Vagina (tissue), 2 donors: ENCODE data around the gene GCM1. TPM values are rescaled to one million over a fixed set of nuclear protein-coding genes. Genes with fewer than 3 reads are reported as not detected.

Experiments used
- DNase-seq, 2 donors: peaks; one replicate each; pipeline ENCODE4 v3.0.0-alpha.2; 2017; ENCODE audit errors: extremely low spot score in 2 of 2
- H3K27ac ChIP-seq: fragments of 200-600 bp; sonication (generic); one replicate; pipeline ENCODE4 v1.5.1; 2019
- H3K27me3 ChIP-seq: fragments of 200-600 bp; sonication (generic); one replicate; pipeline ENCODE4 v1.5.1; 2019
- H3K36me3 ChIP-seq, 2 donors: fragments of 200-600 bp; sonication (generic); one replicate each; pipeline ENCODE4 v1.5.1; 2017 to 2019
- H3K4me1 ChIP-seq: fragments of 200-600 bp; sonication (generic); one replicate; pipeline ENCODE4 v1.5.1; 2019
- H3K4me3 ChIP-seq, 2 donors: fragments of 200-600 bp; sonication (generic); 1 replicate in 1 of 2; 2 replicates in 1 of 2; pipeline ENCODE4 v1.5.1; 2016 to 2019
- H3K9me3 ChIP-seq: fragments of 200-600 bp; sonication (generic); one replicate; pipeline ENCODE4 v1.5.1; 2019
- CTCF ChIP-seq, 3 experiments: fragments of 450-650 bp in 2 of 3; fragments of 200-600 bp in 1 of 3; sonication (generic) in 1 of 3; IDR thresholded peaks; one replicate each; pipeline ENCODE4 v1.5.1; 2017 to 2019; ENCODE audit warnings: antibody characterized with exemption in 3 of 3, mild to moderate bottlenecking in 2 of 3, moderate library complexity in 2 of 3
- POLR2A ChIP-seq, 2 donors: fragments of 450-650 bp; IDR thresholded peaks; one replicate each; pipeline ENCODE4 v1.6.1; 2017; ENCODE audit warnings: antibody characterized with exemption in 2 of 2, mild to moderate bottlenecking in 2 of 2, moderate library complexity in 2 of 2
- POLR2AphosphoS5 ChIP-seq, 2 donors: sonication (generic); formaldehyde crosslinking; IDR thresholded peaks; one replicate each; pipeline ENCODE4 v1.9.0; 2017; ENCODE audit warnings: antibody characterized with exemption in 2 of 2, mild to moderate bottlenecking in 2 of 2, low read depth in 1 of 2; ENCODE audit not compliant: insufficient read depth in 1 of 2
- intact Hi-C: fragments of 100-400 bp; cut with DNase I; formaldehyde crosslinking; loops from one replicate; pipeline ENCODE4 v1.15.1; 2023
- total RNA-seq: library from RNA; depleted of rRNA; stranded (reverse); fragments of >200 nt; gene quantifications from one replicate; pipeline ENCODE4 v1.2.3, GENCODE V29; 2016

GCM1 gene
- total RNA-seq, 1 donor from 2014 or later = not detected

- H3K4me1 ChIP-seq = no peaks in the 10 kb centered on the region
- no peak overlapping the region for H3K4me3 ChIP-seq
- H3K36me3 ChIP-seq = no peaks in the 10 kb centered on the region
- intact Hi-C loops = no loop called here
- no peak overlapping the region for H3K27ac ChIP-seq
- DNase-seq = no peak
- TF ChIP-seq CTCF (IDR thresholded peaks at IDR 0.05) = no peak
- no peak for TF ChIP-seq POLR2AphosphoS5 (IDR thresholded peaks at IDR 0.05; ENCODE audit: insufficient read depth in 1 of 2, low read depth in 1 of 2)
- no peak for TF ChIP-seq POLR2A (IDR thresholded peaks at IDR 0.05)
- no peaks in the 10 kb centered on the region for H3K27me3 ChIP-seq
- no peaks in the 10 kb centered on the region for H3K9me3 ChIP-seq
Measured at GRCh38 chr6:53152576-53152975, 3.9 kb upstream of the GCM1 start.

- intact Hi-C loops = no loop called here
- TF ChIP-seq POLR2A (IDR thresholded peaks at IDR 0.05) = no peak
- TF ChIP-seq POLR2AphosphoS5 (IDR thresholded peaks at IDR 0.05; ENCODE audit: insufficient read depth in 1 of 2, low read depth in 1 of 2) = no peak
- no peak for TF ChIP-seq CTCF (IDR thresholded peaks at IDR 0.05)
Measured at GRCh38 chr6:53151676-53152075, 3.0 kb upstream of the GCM1 start.

GRCh38 chr6:53144802-53145201, 3.8 kb downstream of the GCM1 start:
- intact Hi-C loops = no loop called here
- DNase-seq = no peak
- Histone ChIP-seq H3K27me3 (no peaks in the 10 kb centered on the region), H3K36me3 (no peaks in the 10 kb centered on the region), H3K4me1 (no peaks in the 10 kb centered on the region), H3K4me3 (no peak overlapping the region), H3K9me3 (no peaks in the 10 kb centered on the region), H3K27ac (no peak overlapping the region)
- no peak for TF ChIP-seq POLR2AphosphoS5 (IDR thresholded peaks at IDR 0.05; ENCODE audit: insufficient read depth in 1 of 2, low read depth in 1 of 2)
- TF ChIP-seq POLR2A (IDR thresholded peaks at IDR 0.05) = no peak
- TF ChIP-seq CTCF (IDR thresholded peaks at IDR 0.05) = no peak

More at GRCh38 chr6:53151676-53152075, 3.0 kb upstream of the GCM1 start:
- Histone ChIP-seq H3K4me1 (no peaks in the 10 kb centered on the region), H3K27me3 (no peaks in the 10 kb centered on the region), H3K36me3 (no peaks in the 10 kb centered on the region), H3K4me3 (no peak overlapping the region), H3K27ac (no peak overlapping the region), H3K9me3 (no peaks in the 10 kb centered on the region)
- no peak for DNase-seq

GRCh38 chr6:53143710-53144109, 4.9 kb downstream of the GCM1 start:
- H3K27ac ChIP-seq = no peak overlapping the region
- H3K4me1 ChIP-seq = no peaks in the 10 kb centered on the region

More at GRCh38 chr6:53143710-53144109, 4.9 kb downstream of the GCM1 start:
- Histone ChIP-seq H3K27me3 (no peaks in the 10 kb centered on the region), H3K9me3 (no peaks in the 10 kb centered on the region), H3K4me3 (no peak overlapping the region), H3K36me3 (no peaks in the 10 kb centered on the region)
- no peak for DNase-seq
- no peak for TF ChIP-seq CTCF (IDR thresholded peaks at IDR 0.05)
- TF ChIP-seq POLR2A (IDR thresholded peaks at IDR 0.05) = no peak
- no peak for TF ChIP-seq POLR2AphosphoS5 (IDR thresholded peaks at IDR 0.05; ENCODE audit: insufficient read depth in 1 of 2, low read depth in 1 of 2)
- intact Hi-C loops = no loop called here
